Measurements from ENCODE around the gene LEMD1.

DNA sequence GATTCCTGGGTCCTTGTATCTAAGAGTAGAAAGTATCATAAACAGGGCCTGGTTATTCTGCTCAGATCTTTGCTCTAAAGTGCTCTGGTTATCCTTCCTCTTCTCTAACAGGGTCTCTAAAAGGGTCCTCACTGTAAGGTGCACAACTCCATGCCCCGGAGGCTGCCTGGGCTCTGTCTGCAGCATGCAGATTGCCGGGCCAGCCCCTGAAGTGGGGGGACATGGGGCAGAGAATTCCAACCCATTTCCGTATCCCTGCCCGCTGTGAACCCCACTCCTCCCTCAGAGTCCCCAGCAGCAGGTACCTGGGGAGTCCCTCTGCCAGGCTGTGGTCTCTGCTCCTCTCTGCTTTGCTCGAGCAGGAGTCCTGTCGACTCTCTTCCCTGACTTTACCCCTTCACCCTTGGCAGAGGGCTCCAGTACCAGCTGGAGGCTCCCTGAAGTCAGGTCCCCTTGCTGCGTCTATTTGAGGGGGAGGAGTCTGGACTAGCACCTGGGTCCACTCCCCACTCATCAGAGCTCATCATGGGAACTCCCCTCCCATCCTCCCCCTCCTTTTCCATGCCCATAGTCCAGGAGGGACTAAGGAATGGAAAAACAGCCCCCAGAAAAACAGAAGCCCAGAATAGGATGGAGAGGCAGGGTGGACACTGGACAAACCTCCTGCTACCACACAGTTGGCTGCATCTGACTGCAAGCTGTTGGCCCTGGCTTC lies 21.9 kb upstream of the LEMD1 start:
- TF ChIP-seq POLR2AphosphoS5 (IDR thresholded peaks at IDR 0.05; ENCODE audit: low read depth, low read length): no peak
- TF ChIP-seq TAF1 (IDR thresholded peaks at IDR 0.05; ENCODE audit: borderline replicate concordance, insufficient read depth, low read length): no peak
- no peak for TF ChIP-seq FOXP2 (optimal IDR thresholded peaks at IDR 0.05; ENCODE audit: borderline replicate concordance, extremely low read depth, extremely low read length, insufficient read depth)
- TF ChIP-seq, protein P1, sequence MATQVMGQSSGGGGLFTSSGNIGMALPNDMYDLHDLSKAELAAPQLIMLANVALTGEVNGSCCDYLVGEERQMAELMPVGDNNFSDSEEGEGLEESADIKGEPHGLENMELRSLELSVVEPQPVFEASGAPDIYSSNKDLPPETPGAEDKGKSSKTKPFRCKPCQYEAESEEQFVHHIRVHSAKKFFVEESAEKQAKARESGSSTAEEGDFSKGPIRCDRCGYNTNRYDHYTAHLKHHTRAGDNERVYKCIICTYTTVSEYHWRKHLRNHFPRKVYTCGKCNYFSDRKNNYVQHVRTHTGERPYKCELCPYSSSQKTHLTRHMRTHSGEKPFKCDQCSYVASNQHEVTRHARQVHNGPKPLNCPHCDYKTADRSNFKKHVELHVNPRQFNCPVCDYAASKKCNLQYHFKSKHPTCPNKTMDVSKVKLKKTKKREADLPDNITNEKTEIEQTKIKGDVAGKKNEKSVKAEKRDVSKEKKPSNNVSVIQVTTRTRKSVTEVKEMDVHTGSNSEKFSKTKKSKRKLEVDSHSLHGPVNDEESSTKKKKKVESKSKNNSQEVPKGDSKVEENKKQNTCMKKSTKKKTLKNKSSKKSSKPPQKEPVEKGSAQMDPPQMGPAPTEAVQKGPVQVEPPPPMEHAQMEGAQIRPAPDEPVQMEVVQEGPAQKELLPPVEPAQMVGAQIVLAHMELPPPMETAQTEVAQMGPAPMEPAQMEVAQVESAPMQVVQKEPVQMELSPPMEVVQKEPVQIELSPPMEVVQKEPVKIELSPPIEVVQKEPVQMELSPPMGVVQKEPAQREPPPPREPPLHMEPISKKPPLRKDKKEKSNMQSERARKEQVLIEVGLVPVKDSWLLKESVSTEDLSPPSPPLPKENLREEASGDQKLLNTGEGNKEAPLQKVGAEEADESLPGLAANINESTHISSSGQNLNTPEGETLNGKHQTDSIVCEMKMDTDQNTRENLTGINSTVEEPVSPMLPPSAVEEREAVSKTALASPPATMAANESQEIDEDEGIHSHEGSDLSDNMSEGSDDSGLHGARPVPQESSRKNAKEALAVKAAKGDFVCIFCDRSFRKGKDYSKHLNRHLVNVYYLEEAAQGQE (IDR thresholded peaks at IDR 0.05; ENCODE audit: insufficient read depth in 1 of 2, low read depth in 2 of 2, low read length in 2 of 2): no peak
- no peak for TF ChIP-seq SIN3A (IDR thresholded peaks at IDR 0.05; ENCODE audit: borderline replicate concordance, insufficient read depth, low read length)
